GM18520 (cell line): Measurements from ENCODE around the gene RPS4Y1.
"Not testable (repeated sequence)": the region's sequence is repeated elsewhere in the genome, so short reads cannot be mapped to it uniquely, and the experiment has no call there.

ENCODE experiments used
- ATAC-seq: cut with Tn5 transposase; IDR thresholded peaks from one replicate; pipeline ENCODE4 v1.9.1; 2021; ENCODE audit not compliant: unreplicated experiment

Gene RPS4Y1

GRCh38 chrY:2841471-2841893, at the start of gene RPS4Y1:
TSS of gene RPS4Y1 (plus strand) at chrY:2841602. CDS start at chrY:2841625, 23 bp downstream.
- no peak for ATAC-seq

DNA sequence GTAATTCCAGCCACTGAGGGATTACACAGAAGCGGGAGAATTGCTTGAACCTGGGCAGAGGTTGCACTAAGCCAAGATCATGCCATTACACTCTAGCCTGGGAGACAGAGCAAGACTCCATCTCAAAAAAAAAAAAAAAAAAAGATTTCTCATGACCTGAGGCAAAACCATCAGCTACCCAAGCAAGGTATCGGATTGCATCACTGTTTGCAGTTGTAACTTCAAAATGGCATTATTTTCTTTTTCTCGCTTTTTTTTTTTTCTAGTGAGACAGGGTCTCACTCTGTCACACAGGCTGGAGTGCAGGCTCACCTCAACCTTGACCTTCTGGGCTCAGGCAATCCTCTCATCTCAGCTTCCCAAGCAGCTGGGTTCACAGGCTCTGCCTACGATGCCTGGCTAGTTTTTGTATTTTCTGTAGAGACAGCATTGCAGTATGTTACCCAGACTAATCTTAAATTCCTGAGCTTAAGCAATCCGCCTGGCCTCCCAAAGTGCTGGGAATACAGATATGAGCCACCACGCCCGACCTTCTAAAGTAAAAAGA, 44.4 kb upstream of the RPS4Y1 start:
- no peak for ATAC-seq

DNA sequence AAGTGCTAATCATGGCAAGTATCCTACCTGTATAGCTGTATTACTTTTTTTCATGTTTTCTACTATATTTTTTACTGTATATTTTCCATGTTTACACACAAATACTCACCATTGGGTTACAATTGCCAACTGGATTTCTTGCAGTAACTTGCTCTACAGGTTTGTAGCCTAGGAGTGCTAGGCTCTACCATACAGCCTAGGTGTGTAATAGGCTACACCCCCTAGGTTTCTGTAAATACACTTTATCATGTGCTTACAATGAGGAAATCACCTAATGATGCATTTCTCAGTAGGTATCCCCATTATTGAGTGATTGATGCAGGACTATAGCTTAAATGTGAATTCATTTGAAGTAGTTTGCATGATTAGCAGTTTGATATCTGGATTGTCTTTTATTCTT, 43.4 kb upstream of the RPS4Y1 start:
- ATAC-seq: no peak

GRCh38 chrY:2800246-2800645, 41.2 kb upstream of the RPS4Y1 start:
- ATAC-seq: no peak

DNA sequence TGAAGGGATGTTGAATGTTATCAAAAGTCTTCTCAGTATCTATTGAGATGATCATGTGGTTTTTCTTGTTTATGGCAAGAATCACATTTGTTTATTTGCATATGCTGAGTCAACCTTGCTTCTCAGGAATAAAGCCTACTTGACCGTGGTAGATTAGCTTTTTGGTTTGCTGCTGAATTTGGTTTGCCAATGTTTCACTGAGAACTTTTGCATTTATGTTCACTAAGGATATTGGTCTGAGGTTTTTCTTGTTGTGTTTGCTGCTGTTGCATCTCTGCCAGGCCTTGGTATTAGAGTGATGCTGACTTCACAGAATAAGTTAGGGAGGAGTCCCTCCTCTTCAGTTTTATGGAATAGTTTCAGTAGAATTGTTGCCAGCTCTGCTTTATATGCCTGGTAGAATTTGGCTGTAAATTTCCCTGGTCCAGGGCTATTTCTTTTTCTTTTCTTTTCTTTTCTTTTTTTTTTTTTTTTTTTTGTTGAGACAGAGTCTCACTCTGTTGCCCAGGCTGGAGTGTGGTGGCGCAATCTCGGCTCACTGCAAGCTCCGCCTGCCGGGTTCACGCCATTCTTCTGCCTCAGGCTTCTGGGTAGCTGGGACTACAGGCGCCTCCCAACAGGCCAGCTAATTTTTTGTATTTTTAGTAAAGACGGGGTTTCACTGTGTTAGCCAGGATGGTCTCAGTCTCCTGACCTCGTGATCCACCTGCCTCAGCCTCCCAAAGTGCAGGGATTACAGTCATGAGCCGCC, 24.1 kb upstream of the RPS4Y1 start:
- ATAC-seq: not testable (repeated sequence)

DNA sequence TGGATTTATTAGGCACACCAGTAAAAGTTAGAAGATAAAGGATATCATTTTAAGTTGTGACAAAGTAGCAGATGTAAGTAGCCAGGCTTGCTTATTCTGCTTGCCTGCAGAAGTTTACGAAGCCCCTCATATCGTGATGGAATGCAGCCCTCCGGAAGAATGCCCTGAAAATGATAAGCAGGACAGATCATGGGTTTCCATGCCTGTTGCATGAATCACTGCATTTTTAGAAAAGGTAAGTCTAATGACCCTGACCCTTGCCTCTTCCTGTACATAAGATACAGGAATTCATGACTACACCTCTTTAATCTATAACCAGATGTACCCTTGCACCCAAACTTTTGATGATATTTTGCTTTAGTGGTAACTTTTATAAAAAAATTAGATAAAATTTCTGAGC, 16.9 kb upstream of the RPS4Y1 start:
- no peak for ATAC-seq

GRCh38 chrY:2828497-2828896, 12.9 kb upstream of the RPS4Y1 start:
- ATAC-seq: no peak

DNA sequence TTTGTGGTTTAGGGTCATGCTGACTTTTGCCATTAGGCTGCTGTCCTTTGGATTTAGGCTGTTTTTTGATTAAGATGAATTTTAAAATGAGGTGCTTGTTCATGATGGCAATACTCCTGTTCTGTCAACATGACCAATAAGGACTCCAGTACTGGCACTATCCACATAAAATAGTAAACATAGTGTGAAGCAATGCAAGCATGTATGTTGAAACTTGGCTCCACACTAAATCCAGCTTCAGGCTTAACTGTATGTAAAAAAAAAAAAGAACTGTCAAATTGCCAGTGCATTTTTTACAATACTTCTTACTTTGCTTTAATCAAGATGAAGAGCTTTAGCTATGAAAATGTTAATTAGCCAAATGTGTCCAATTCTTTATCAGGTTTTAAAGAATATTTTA, 6.2 kb upstream of the RPS4Y1 start:
- ATAC-seq: no peak

DNA sequence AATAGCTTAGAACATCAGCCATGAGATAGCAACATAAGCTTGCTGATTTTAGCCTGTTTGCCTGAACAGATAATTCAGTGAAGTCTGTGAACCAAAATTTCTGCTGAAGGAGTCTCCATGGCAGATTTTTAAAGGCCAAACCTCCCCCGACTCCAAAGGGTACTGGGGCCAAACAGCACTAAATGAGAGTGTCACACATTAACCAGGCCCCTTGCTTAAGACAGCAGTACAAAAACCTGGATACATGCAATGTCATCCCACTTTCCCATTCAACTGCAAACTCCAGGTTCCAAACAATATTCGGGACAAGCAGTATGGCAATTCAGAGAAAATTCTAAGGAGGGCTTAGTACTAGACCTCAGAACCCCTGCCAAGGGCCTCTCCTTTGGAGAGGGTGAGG, 4.3 kb upstream of the RPS4Y1 start:
- no peak for ATAC-seq

GRCh38 chrY:2837932-2838331, 3.5 kb upstream of the RPS4Y1 start:
- no peak for ATAC-seq

- ATAC-seq: no peak
These were observed 5.4 kb downstream of the RPS4Y1 start for GRCh38 chrY:2846791-2847190.

GRCh38 chrY:2848384-2848783, 7.0 kb downstream of the RPS4Y1 start:
- no peak for ATAC-seq

DNA sequence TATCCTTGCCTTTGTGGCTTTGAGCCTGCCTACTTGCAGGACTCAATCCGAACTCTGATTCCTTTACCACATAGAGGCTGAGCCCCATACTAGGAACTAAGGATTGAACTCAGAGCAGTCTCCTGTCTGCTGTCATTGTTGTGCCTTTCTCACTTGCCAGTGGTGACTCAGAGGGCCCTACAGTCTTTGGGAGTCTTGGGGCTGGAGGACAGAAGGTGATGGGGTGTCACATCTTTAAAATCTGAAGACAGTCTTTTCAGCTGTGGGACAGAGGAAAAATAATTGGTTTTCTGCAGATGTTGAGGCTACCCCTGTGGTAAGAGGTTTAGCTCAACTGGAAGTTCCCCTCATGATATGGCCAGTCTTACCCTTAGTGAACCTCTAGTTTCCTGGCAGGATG, 8.0 kb downstream of the RPS4Y1 start:
- no peak for ATAC-seq

DNA sequence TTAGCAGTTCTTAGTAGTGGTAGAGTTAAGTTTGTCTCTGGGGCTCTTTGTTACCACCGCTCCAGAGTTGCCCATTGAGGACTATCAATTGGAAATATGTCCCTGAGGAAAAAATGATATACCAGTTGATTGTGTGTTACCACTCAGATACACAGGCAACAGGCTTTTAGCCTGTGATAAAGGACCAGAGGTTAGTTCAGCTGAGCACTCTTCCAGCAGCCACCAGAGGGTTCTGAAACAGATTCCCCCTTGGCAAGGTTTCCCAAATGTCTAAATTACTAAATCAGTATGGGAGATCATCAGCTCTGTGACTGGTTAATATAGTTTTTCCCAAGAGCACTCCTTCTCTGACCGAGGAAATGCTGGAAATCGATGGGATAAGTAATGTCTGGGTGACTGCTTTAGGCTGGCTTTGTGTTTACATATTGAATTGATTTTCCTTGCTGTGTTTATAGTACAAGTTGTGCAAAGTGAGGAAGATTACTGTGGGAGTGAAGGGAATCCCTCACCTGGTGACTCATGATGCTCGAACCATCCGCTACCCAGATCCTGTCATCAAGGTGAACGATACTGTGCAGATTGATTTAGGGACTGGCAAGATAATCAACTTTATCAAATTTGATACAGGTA, 12.9 kb downstream of the RPS4Y1 start:
- ATAC-seq: no peak

DNA sequence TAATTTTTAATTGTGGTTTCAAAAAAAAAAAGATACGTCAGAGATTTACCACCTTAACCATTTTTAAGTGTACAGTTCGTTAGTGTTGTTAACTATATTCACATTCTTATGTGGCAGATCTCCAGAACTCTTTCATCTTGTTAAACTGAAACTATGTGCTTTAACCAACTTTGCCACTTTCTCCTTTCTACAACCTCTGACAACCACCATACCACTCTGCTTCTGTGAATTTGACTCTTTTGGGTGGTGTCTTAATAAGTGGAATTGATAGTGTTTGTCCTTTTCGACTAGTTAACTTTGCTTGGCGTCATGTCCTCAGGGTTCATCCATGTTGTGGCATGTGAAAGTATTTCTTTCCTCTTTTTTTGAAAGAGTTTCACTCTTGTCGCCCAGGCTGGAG, 15.7 kb downstream of the RPS4Y1 start:
- ATAC-seq: no peak

GRCh38 chrY:2857686-2858085, 16.3 kb downstream of the RPS4Y1 start:
- ATAC-seq: no peak

- ATAC-seq: no peak
These were observed 18.4 kb downstream of the RPS4Y1 start for GRCh38 chrY:2859782-2860181.

DNA sequence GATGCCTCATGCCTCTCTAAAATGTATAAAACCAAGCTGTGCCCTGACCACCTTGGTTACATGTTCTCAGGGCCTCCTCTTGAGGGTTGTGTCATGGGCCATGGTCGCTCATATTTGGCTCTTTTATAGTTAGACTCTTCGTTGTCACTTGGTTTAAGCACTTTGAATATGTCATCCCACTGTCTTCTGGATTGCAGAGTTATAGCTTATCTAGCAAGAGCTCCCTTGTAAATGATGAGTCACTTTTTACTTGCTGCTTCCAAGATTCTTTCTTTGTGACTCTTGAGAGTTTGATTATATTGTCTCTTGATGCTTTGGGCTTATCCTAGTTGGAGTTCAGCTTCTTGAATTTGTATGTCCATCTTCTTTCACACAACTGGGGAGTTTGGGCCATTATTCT, 19.1 kb downstream of the RPS4Y1 start:
- ATAC-seq: no peak

DNA sequence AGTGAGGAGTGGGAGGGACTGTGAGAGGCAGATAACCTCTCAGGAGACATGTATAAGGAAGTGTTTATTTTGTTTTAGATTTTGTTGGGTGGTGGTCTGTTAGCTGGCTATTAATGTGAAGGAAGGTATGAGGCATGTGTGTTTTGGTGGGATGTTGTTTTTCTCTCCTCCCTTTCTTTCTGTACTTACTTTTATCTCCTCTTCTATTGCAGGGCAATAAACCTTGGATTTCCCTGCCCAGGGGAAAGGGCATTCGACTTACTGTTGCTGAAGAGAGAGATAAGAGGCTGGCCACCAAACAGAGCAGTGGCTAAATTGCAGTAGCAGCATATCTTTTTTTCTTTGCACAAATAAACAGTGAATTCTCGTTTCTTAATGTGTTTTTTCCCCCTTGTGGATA, 25.2 kb downstream of the RPS4Y1 start:
- ATAC-seq: no peak

DNA sequence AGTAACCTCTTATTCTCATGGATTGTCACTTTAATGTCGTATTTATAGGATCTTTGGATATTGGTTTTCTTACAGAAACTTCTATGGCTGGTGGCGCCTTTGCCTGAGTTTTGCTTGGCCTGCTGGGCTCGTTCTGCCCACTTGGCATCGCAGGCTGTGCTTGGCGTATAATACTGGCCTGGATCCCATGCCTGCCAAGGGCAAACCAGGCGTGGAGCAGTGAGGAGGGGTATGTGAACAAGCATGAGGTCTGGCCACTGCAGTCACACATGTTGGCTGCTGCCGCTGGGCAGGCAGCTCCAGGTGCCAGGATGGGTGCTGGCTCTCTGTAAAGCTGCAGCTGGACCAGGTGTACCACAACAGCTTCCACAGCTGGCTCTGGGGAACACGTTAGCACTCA, 26.1 kb downstream of the RPS4Y1 start:
- no peak for ATAC-seq

DNA sequence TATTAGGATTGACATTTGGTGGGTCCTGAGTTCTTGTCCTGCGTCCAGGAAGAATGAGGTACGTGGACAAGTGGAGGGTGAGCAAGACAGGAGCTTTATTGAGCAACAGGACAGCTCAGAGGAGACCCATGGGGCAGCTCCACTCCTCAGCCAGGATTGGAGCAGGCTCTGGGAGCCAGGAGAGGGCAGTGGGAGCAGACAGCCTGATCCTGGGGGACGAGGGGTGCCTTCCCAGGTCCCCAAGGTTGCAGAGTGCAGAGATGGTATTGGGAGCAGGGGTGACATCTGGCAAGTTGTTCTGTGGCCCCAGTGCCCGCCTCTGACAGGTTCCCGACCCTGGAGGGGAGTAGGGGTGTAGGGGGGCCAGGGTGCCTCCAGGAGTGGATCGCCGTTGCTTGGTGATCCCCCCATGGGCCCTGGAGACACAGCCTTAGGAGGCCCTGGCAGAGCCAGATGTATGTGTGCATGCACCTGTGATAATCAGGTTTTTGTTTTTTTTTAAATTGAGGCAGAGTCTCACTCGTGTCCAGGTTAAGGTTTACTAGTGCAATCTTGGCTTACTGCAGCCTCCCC, 26.7 kb downstream of the RPS4Y1 start:
- ATAC-seq: no peak

DNA sequence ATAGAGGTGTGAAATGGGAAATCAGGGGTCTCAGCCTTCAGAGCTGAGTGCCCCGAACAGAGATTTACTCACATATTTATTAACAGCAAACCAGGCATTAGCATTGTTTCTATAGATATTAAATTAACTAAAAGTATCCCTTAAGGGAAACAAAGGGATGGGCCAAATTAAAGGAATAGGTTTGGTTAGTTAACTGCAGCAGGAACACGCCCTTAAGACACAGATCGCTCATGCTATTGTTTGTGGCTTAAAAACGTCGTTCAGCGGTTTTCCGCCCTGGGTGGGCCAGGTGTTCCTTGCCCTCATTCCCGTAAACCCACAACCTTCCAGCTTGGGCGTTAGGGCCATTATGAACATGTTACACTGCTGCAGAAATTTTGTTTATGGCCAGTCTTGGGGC, 30.8 kb downstream of the RPS4Y1 start:
- ATAC-seq: not testable (repeated sequence)
